K562 (cell line): ENCODE data around the gene SKIDA1.

Experiments used
- ARID1B ChIP-seq: fragments of 450-650 bp; IDR thresholded peaks from 2 replicates; pipeline ENCODE4 v1.6.1; 2016; ENCODE audit warnings: antibody characterized with exemption, mild to moderate bottlenecking, inconsistent platforms
- BRF2 ChIP-seq: IDR thresholded peaks from 3 replicates; pipeline ENCODE4 v1.6.1; 2011; ENCODE audit warnings: borderline replicate concordance, mild to moderate bottlenecking; ENCODE audit not compliant: insufficient read length, insufficient read depth
- CTCF ChIP-seq, 3 experiments: IDR thresholded peaks in 2 of 3; conservative IDR thresholded peaks in 1 of 3; 2 replicates each; pipeline ENCODE4 v1.5.1; 2011 to 2012; ENCODE audit warnings: low read length in 3 of 3, mild to moderate bottlenecking in 3 of 3, control low read depth in 2 of 3, improper control_type of control experiment in 1 of 3, inconsistent platforms in 1 of 3, low read depth in 1 of 3, mixed read lengths in 1 of 3, moderate library complexity in 1 of 3; ENCODE audit not compliant: insufficient read depth in 2 of 3
- FOXA3 ChIP-seq, 2 experiments: fragments of 450-650 bp in 1 of 2; sonication (generic) in 1 of 2; formaldehyde crosslinking; IDR thresholded peaks in 1 of 2; conservative IDR thresholded peaks in 1 of 2; 2 replicates each; pipeline versions ENCODE4 v1.4.0 to v1.8.0; 2020 to 2022; ENCODE audit warnings: mild to moderate bottlenecking in 2 of 2, missing genetic modification reagents in 1 of 2
- GTF2A2 ChIP-seq: IDR thresholded peaks from 2 replicates; pipeline ENCODE4 v1.6.1; 2016; ENCODE audit warnings: mild to moderate bottlenecking, missing genetic modification characterization, missing compliant biosample characterization
- JUND ChIP-seq, 2 experiments: IDR thresholded peaks; 2 replicates in 1 of 2; 3 replicates in 1 of 2; pipeline ENCODE4 v1.6.1; 2011; ENCODE audit warnings: borderline replicate concordance in 2 of 2, low read depth in 2 of 2, low read length in 2 of 2, improper control_type of control experiment in 1 of 2, missing biosample characterization in 1 of 2, missing genetic modification characterization in 1 of 2, missing genetic modification reagents in 1 of 2
- KLF6 ChIP-seq: fragments of 250-450 bp; sonication (Bioruptor Pico); IDR thresholded peaks from 2 replicates; pipeline ENCODE4 v1.4.0; 2020; ENCODE audit warnings: mild to moderate bottlenecking, moderate library complexity, borderline replicate concordance
- L3MBTL2 ChIP-seq: fragments of 450-650 bp; IDR thresholded peaks from 2 replicates; pipeline ENCODE4 v1.6.1; 2016; ENCODE audit warnings: mild to moderate bottlenecking, moderate library complexity
- MXD1 ChIP-seq: fragments of 250-450 bp; sonication (Bioruptor Pico); IDR thresholded peaks from 2 replicates; pipeline ENCODE4 v1.8.0; 2021; ENCODE audit warnings: borderline replicate concordance, mild to moderate bottlenecking, moderate library complexity; ENCODE audit not compliant: poor library complexity, severe bottlenecking
- NR2F6 ChIP-seq: fragments of 450-650 bp; formaldehyde crosslinking; IDR thresholded peaks from 2 replicates; pipeline ENCODE4 v1.4.0; 2020; ENCODE audit warnings: mild to moderate bottlenecking
- RBFOX2 ChIP-seq: fragments of 200-400 bp; formaldehyde crosslinking; IDR thresholded peaks from 2 replicates; pipeline ENCODE4 v1.6.1; 2017; ENCODE audit warnings: low read depth, mild to moderate bottlenecking, low read length, moderate library complexity
- TOE1 ChIP-seq, 2 experiments: fragments of 450-650 bp in 1 of 2; sonication (generic) in 1 of 2; formaldehyde crosslinking in 1 of 2; IDR thresholded peaks; 2 replicates each; pipeline versions ENCODE4 v1.7.1 to v1.8.0; 2016 to 2022; ENCODE audit warnings: borderline replicate concordance in 2 of 2, mild to moderate bottlenecking in 2 of 2, antibody characterized with exemption in 1 of 2, inconsistent platforms in 1 of 2, low read depth in 1 of 2, missing genetic modification reagents in 1 of 2, moderate library complexity in 1 of 2
- TF ChIP-seq, protein P1 (sequence below), 2 experiments: fragments of 450-650 bp; formaldehyde crosslinking in 1 of 2; IDR thresholded peaks; 2 replicates each; pipeline versions ENCODE4 v1.4.0 to v1.6.1; 2014 to 2020; ENCODE audit warnings: mild to moderate bottlenecking in 2 of 2, borderline replicate concordance in 1 of 2, low read depth in 1 of 2

DNA sequence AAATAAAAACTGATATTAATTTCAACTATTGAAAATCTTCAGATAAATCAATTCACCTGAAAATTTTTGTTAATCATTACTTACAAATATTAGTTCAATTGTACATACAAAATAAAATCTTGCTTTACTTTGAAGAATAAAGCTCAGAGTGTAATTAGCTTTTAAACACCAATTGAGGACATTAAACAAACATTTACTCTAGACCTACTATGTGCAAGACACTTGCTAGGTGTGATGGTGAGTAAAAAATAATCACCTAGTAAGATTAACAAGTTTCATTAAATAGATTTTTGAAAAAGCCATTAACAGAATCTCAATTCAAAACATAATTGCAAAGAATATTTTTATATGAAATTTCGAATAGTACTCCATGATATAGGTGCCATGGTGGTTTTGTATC is 4.7 kb upstream of the SKIDA1 start:
- TF ChIP-seq, protein P1, sequence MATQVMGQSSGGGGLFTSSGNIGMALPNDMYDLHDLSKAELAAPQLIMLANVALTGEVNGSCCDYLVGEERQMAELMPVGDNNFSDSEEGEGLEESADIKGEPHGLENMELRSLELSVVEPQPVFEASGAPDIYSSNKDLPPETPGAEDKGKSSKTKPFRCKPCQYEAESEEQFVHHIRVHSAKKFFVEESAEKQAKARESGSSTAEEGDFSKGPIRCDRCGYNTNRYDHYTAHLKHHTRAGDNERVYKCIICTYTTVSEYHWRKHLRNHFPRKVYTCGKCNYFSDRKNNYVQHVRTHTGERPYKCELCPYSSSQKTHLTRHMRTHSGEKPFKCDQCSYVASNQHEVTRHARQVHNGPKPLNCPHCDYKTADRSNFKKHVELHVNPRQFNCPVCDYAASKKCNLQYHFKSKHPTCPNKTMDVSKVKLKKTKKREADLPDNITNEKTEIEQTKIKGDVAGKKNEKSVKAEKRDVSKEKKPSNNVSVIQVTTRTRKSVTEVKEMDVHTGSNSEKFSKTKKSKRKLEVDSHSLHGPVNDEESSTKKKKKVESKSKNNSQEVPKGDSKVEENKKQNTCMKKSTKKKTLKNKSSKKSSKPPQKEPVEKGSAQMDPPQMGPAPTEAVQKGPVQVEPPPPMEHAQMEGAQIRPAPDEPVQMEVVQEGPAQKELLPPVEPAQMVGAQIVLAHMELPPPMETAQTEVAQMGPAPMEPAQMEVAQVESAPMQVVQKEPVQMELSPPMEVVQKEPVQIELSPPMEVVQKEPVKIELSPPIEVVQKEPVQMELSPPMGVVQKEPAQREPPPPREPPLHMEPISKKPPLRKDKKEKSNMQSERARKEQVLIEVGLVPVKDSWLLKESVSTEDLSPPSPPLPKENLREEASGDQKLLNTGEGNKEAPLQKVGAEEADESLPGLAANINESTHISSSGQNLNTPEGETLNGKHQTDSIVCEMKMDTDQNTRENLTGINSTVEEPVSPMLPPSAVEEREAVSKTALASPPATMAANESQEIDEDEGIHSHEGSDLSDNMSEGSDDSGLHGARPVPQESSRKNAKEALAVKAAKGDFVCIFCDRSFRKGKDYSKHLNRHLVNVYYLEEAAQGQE (IDR thresholded peaks at IDR 0.05; ENCODE audit: borderline replicate concordance): no peak
- TF ChIP-seq, protein P1 (CRISPR knock-in tag; IDR thresholded peaks at IDR 0.05; ENCODE audit: low read depth): no peak
- TF ChIP-seq TOE1 (IDR thresholded peaks at IDR 0.05; ENCODE audit: borderline replicate concordance): no peak
- no peak for TF ChIP-seq TOE1 (CRISPR knock-in tag; IDR thresholded peaks at IDR 0.05; ENCODE audit: borderline replicate concordance, low read depth)
- no peak for TF ChIP-seq CTCF (IDR thresholded peaks at IDR 0.05 in 2 of 3, conservative IDR thresholded peaks at IDR 0.05 in 1 of 3; ENCODE audit: insufficient read depth in 2 of 3, low read depth in 1 of 3, low read length in 3 of 3)
- TF ChIP-seq JUND (IDR thresholded peaks at IDR 0.05; ENCODE audit: borderline replicate concordance, low read depth, low read length): no peak
- TF ChIP-seq JUND (tag; IDR thresholded peaks at IDR 0.05; ENCODE audit: borderline replicate concordance, low read depth, low read length): no peak
- TF ChIP-seq GTF2A2 (tag): no peak
- no peak for TF ChIP-seq L3MBTL2
- TF ChIP-seq ARID1B: no peak
- no peak for TF ChIP-seq MXD1 (CRISPR knock-in tag)
- no peak for TF ChIP-seq BRF2
- no peak for TF ChIP-seq NR2F6
- no peak for TF ChIP-seq FOXA3 (CRISPR knock-in tag; conservative IDR thresholded peaks at IDR 0.05 in 1 of 2, IDR thresholded peaks at IDR 0.05 in 1 of 2)
- no peak for TF ChIP-seq KLF6 (CRISPR knock-in tag)
- TF ChIP-seq RBFOX2: no peak
